ENCODE measurements around the gene SORCS1. TPM values are rescaled to one million over a fixed set of nuclear protein-coding genes. Genes with fewer than 3 reads are reported as not detected.

The SORCS1 gene
- polyA plus RNA-seq, 1 experiment, result 0.02 TPM

GRCh38 chr10:106555599-106555998 is 608.9 kb downstream of the SORCS1 start:
- Histone ChIP-seq H3K27me3 (ENCODE audit: control insufficient read depth, insufficient read depth, low read length) (no peaks in the 10 kb centered on the region), H3K4me3 (ENCODE audit: low read depth, low read length) (no peak overlapping the region), H3K27ac (ENCODE audit: low read depth, low read length) (no peak overlapping the region), H3K9me3 (ENCODE audit: control insufficient read depth, insufficient read depth, low read length) (peaks cover 4% of the 10 kb centered on the region)
- ChIA-PET CTCF (no interaction called here), POLR2A (no interaction called here)
- DNase-seq (ENCODE audit: low read depth, low spot score), result no peak
- TF ChIP-seq CTCF (IDR thresholded peaks at IDR 0.05; ENCODE audit: low read depth, low read length), result 0 out of 2 replicates have a peak, but pooled peaks have one; percentile 8

DNA sequence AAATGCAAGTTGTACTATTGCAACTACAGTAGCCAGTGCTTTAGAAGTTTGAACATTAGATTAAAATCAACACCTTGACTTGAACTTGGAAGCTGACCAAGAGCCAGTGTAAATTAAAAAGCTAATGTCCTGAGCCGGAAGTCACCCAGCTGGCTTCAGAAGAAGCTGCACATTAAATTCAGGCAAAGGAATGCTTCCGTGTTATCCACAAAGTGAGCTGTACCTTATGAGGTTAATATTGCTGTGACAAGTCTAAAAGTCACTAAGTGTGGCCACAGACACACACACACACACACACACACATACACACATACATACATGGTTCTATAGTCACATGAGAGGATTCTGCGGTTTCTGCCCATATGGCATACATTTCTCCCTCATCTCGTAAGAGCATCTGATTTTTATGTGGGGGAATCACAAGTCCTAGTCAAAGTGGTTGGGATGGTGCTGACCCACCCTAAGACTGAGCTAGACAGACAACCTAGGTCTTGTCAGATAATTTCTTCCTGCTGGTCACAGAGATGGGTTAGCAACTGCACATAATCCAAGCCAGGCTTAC is 612.9 kb downstream of the SORCS1 start:
- H3K27ac ChIP-seq (ENCODE audit: low read depth, low read length), result no peak overlapping the region
- CTCF ChIA-PET, result no interaction called here
- TF ChIP-seq CTCF (IDR thresholded peaks at IDR 0.05; ENCODE audit: low read depth, low read length), result no peak
- H3K4me3 ChIP-seq (ENCODE audit: low read depth, low read length), result no peak overlapping the region
- H3K9me3 ChIP-seq (ENCODE audit: control insufficient read depth, insufficient read depth, low read length), result no peaks in the 10 kb centered on the region; the same call in 1 of the 2 replicates
- H3K27me3 ChIP-seq (ENCODE audit: control insufficient read depth, insufficient read depth, low read length), result no peaks in the 10 kb centered on the region
- POLR2A ChIA-PET, result no interaction called here
- DNase-seq (ENCODE audit: low read depth, low spot score), result no peak

- no peak for TF ChIP-seq CTCF (IDR thresholded peaks at IDR 0.05; ENCODE audit: low read depth, low read length)
- ChIA-PET POLR2A (no interaction called here), CTCF (no interaction called here)
- DNase-seq (ENCODE audit: low read depth, low spot score), result no peak
- Histone ChIP-seq H3K4me3 (ENCODE audit: low read depth, low read length) (no peak overlapping the region), H3K27me3 (ENCODE audit: control insufficient read depth, insufficient read depth, low read length) (no peaks in the 10 kb centered on the region), H3K9me3 (ENCODE audit: control insufficient read depth, insufficient read depth, low read length) (no peaks in the 10 kb centered on the region), H3K27ac (ENCODE audit: low read depth, low read length) (no peak overlapping the region)
Observed at GRCh38 chr10:106548832-106549231, 615.7 kb downstream of the SORCS1 start.

DNA sequence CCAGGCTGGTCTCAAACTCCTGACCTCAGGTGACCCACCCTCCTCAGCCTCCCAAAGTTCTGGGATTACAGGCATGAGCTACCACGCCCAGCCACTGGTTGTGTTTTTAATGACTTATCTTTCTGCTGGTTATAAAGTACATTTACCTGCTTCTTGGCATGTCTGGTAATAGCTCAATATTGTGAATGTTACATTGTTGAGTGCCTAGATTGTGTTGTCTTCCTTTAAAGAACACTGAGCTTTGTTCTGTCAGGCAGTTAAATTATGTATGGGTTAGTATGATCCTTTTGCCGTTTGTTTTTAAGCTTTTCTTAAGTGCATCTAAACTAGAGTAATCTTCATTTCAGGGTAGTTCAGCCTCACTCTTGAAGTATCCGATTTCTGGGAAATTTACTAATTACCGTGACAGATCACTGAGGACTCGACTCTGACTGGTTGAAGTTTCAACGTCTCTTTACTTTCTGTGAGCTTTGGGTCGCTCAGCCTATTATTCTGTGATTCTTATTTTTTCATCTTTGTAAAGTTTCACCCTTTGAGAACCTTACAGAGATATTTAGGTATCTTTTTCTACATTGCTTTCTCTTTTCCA is 617.4 kb downstream of the SORCS1 start:
- H3K27ac ChIP-seq (ENCODE audit: low read depth, low read length), result no peak overlapping the region
- no peak overlapping the region for H3K4me3 ChIP-seq (ENCODE audit: low read depth, low read length)
- no peaks in the 10 kb centered on the region for H3K9me3 ChIP-seq (ENCODE audit: control insufficient read depth, insufficient read depth, low read length)
- ChIA-PET POLR2A (no interaction called here), CTCF (no interaction called here)
- DNase-seq (ENCODE audit: low read depth, low spot score), result no peak
- H3K27me3 ChIP-seq (ENCODE audit: control insufficient read depth, insufficient read depth, low read length), result no peaks in the 10 kb centered on the region
- TF ChIP-seq CTCF (IDR thresholded peaks at IDR 0.05; ENCODE audit: low read depth, low read length), result no peak

DNA sequence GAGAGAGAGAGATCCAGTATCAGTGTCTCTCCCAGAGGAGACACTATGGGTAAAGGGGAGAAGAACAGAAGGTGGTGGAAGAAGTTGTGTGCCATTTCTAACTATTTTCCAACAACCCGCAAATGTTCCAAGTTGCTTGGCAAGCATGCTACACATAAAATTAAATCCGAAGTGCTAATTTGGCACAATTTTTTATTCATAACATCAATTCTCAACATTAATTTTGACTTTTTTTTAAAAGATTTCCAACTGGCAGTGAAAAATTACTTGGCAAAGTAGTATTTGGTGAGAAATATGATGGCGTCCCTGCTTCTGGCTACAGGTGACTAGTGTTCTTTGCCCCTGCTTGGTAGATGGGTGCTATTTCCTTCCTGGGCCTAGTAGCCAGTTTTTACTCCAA is 622.0 kb downstream of the SORCS1 start:
- POLR2A ChIA-PET, result no interaction called here

More for the DNA sequence above, 622.0 kb downstream of the SORCS1 start:
- H3K4me3 ChIP-seq (ENCODE audit: low read depth, low read length), result no peak overlapping the region
- H3K27me3 ChIP-seq (ENCODE audit: control insufficient read depth, insufficient read depth, low read length), result no peaks in the 10 kb centered on the region
- TF ChIP-seq CTCF (IDR thresholded peaks at IDR 0.05; ENCODE audit: low read depth, low read length), result no peak
- H3K27ac ChIP-seq (ENCODE audit: low read depth, low read length), result no peak overlapping the region
- no peak for DNase-seq (ENCODE audit: low read depth, low spot score)
- H3K9me3 ChIP-seq (ENCODE audit: control insufficient read depth, insufficient read depth, low read length), result peaks cover 4% of the 10 kb centered on the region; the same call in 1 of the 2 replicates
- CTCF ChIA-PET, result no interaction called here

All from AG04450 (cell line).